Activated CD4-positive, alpha-beta T cell treated with anti-CD3 and anti-CD28 coated beads for 4 hours (primary cell): ENCODE results near the gene GPR32.
"Not testable (repeated sequence)": the region's sequence is repeated elsewhere in the genome, so short reads cannot be mapped to it uniquely, and the experiment has no call there.

ENCODE experiments used
- DNase-seq, 2 donors: peaks; one replicate each; pipeline ENCODE4 v3.0.0-alpha.2; 2020

The GPR32 gene

DNA sequence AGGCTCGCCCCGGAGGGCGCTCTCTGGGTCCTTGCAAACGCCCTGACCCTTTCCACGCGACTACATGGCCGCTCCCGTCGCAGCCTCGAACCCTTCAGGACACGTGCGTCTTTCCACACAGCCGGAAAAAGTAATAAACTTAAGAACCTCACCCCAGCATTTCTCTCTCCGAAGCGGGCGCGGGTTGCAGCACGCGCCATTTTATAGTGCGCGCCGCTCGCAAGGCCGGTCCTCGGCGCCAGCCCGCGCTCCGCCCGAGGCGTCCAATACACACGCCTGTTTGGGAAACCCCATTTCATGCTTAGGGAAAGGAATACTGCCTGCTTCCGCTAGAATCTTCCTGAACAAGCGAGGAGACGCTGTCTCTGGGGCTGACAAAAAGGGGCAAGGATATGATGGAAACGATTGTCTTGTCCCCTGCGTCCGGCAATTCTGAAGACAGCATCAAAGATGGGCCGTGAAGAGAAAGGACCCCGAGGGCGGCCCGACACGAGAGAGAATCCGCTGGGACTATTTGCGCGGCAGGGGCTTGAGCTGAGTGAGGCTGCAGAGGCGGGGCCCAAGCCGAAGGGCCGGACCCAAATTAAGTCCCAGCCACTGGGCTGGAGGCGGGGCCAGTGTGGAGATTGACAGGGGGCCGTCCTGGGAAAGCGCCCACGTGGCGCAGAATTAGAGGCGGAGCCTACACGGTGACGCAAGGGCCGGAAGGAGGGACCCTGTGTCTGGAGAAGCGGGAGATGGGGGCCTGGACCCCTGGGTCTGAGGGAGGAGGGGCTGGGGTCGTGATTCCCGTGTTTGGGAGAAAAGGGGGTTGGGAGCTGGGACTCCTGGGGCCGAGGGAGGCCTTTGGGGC lies 34.4 kb downstream of the GPR32 start:
- DNase-seq = peak; percentile 98 to 99

- no peak for DNase-seq
Measured at GRCh38 chr19:50808856-50809255, 38.6 kb downstream of the GPR32 start.

DNA sequence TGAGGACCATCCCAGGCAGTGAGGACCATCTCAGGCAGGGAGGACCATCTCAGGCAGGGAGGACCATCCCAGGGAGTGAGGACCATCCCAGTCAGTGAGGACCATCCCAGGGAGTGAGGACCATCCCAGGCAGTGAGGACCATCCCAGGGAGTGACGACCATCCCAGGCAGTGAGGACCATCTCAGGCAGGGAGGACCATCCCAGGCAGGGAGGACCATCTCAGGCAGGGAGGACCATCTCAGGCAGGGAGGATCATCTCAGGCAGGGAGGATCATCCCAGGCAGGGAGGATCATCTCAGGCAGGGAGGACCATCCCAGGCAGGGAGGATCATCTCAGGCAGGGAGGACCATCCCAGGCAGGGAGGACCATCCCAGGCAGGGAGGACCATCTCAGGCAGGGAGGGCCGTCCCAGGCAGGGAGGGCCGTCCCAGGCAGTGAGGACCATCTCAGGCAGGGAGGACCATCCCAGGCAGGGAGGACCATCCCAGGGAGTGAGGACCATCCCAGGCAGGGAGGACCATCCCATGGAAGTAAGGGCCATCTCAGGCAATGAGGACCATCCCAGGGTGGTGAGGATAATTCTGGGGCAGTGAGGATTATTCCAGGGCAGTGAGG lies 41.5 kb downstream of the GPR32 start:
- not testable (repeated sequence) for DNase-seq

- no peak for DNase-seq
Measured at GRCh38 chr19:50812474-50812873, 42.2 kb downstream of the GPR32 start.

DNA sequence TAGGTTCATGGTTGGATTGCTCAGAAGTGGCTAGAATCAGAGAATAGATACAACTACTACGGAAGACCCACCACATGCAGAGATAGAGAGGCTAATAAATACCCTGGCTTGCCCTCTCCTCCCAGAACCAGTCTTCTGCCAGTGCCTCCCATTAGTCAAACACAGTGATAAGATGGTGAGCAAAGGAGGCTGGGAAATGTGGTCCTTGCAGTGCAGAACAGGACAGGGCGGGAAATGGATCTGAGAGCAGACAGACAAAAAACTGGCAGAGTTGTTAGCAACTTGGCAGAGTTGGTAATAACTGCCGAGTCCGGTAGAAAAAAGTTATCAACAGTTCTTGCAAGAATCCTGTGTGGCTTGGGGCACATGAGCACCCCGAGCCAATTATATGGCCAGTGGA lies 44.6 kb downstream of the GPR32 start:
- no peak for DNase-seq

DNA sequence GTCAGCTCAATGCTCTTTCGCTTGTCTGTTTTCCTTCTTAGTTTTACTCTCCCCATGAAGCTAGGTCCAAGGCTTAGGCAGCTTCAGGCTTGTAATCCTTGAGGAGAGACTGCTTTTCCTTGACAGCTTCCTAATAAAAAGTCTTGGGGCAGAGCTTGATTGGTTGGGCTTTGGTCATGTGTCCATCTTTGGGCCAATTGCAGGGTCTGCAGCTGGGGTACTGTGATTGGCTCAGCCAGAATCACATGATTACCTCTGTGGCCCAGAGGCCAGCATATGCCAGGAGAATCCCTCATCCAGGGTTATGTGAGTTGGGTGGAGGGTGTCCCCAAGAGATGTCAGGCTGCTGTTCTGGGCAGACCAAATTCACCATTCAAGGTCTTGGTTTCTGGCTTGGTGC lies 45.2 kb downstream of the GPR32 start:
- no peak for DNase-seq

- DNase-seq = no peak
Measured at GRCh38 chr19:50817941-50818858, 47.9 kb downstream of the GPR32 start.

DNA sequence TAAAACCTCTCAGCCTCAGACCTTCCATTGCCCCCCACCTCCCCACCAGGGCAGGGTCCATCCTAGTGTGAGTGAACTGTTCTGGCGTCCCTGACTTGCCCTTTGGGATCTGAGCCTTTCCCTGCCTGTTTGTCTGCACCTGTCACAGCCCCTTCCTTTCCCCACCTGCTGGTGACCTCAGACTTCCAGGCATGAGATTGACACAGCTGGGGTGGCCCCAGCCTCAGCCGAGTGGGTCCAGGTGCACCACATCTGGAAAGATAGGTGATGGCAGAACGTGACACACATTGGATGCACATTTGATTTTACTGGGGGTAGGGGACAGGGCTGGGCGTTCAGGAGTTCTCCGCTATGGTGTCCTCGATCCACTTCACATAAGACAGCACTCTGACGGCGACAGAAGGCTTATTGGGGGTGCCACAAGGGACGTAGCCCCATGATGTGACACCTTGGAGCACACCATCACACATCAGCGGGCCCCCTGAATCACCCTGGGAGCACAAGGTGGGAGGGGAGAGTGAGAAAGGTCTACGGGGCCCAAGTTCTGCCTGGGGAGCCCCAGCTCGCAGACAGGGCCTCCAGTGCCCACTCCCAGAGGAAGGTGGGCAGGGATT lies 48.7 kb downstream of the GPR32 start:
- DNase-seq = no peak

DNA sequence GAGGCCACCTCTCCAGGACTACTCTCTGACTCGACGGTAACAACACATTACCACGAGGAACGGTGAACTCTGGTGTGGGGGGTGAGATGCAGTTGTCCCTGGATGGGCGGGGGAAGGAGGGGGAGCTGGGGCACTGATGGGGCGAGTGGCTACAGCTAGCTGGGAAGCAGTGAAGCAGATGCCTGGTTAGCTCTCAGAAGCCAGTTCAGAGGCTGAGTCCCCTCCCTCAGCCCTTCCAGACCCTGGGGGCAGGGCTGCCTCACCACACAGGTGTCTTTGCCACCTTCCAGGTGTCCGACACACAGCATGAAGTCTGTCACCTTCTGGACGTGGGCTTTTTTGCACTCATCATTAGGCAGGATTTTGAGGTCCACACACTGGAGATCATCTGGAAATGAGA lies 49.4 kb downstream of the GPR32 start:
- DNase-seq = no peak

DNA sequence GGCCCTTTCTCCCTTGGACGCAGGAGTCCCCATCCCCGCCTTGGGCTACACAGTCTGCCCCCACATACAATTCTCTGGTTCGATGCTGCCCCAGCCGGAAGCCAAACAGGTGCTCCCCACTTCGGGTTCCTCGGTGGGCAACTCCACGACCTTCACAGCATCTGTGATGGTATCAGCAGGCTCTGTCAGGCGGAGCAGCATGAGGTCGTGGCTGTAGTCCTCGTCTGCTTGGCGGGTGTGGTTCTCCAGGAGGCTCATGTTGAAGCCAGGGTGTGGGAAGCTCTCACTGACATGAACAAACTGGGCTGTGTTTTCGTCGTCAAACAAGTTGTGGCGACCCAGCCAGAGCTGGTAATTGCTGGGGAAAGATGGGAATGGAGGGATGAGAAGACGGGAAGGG lies 49.8 kb downstream of the GPR32 start:
- DNase-seq = no peak

DNA sequence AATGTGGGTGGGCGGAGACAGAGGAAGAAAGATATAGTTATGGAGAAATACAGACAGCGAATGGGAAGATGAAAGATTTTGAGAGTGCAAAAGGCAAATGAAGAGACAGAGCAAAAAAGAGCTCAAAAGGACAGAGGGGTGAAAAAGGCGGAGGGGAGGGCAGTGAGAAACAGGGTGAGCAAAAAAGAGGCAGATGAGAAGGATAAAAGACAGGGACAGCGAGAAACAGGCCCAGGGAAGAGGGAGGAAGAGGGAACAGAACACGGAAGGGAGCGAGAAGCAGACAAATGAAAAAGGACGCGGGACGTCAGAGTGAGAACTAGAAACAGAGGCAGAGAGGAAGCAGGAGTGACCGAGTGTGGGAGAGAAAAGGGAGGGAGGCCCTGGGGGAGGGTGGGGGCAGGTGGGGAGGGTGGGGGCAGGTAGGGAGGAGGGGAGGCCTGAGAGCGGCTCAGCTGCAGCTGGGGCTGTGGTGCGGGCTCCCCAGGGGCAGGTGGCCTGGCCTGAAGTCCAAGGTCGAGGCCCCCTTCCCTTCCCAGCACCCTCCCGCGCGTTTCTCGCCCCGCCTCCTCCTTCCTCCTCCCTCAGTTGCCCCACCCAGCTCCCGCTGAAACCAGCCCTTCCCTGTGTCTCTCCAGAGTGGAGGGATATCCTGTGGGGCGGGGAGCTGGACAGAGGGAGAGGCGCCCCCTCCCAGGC lies 50.4 kb downstream of the GPR32 start:
- DNase-seq = no peak

- no peak for DNase-seq
Measured at GRCh38 chr19:50821248-50821612, 51.0 kb downstream of the GPR32 start.
